K562 (cell line): ENCODE results near the gene CLCN1. TPM values are rescaled to one million over a fixed set of nuclear protein-coding genes. Genes with fewer than 3 reads are reported as not detected.

Source experiments
- ATAC-seq: fragments of 200-7000 bp; cut with Tn5 transposase; 3 replicates; pipeline ENCODE4 v1.9.1; 2020; ENCODE audit warnings: moderate library complexity
- BruUV-seq: library from RNA; stranded (reverse); fragments of 400-500 nt; replicated peaks from 2 replicates; lab custom pipeline; 2021; lab: Mats Ljungman, UMichigan
- CTCF ChIA-PET: fragments of 300-600 bp; formaldehyde crosslinking; extraction: SDS; loops from one replicate; lab custom pipeline; 2021; ENCODE audit warnings: low intra/inter-chr PET ratio; lab: Yijun Ruan, JAX
- POLR2A ChIA-PET: fragments of 300-600, 350-650 bp; sonication (Branson Sonifier 250); formaldehyde crosslinking; extraction: SDS; loops from one replicate; lab custom pipeline; 2021; ENCODE audit warnings: antibody characterized with exemption, inconsistent platforms; lab: Yijun Ruan, JAX
- DNase-seq, 4 experiments: peaks; one replicate each; pipeline versions ENCODE4 v3.0.0 to v3.0.0-alpha.2; 2011 to 2018; ENCODE audit warnings: low spot score in 3 of 4, mixed read lengths in 3 of 4; ENCODE audit errors: extremely low read depth in 1 of 4
- FAIRE-seq: peaks from 2 replicates; lab custom pipeline; 2011; peaks lifted over from hg19 to GRCh38; lab: Jason Lieb, UNC
- H2AFZ ChIP-seq: 2 replicates; pipeline ENCODE4 v1.6.0; 2011; ENCODE audit warnings: low read depth, low read length, control low read depth, inconsistent platforms
- H3K27ac ChIP-seq: fragments of 200-600 bp; 3 replicates; pipeline ENCODE4 v1.8.0; 2011; ENCODE audit warnings: low read depth, mild to moderate bottlenecking, control low read depth, inconsistent platforms, low read length, moderate library complexity, mixed read lengths; ENCODE audit errors: extremely low read depth
- H3K27me3 ChIP-seq, 2 experiments: fragments of 300-600 bp in 1 of 2; 2 replicates in 1 of 2; 3 replicates in 1 of 2; pipeline versions ENCODE4 v1.6.0 to v1.8.0; 2011; ENCODE audit warnings: inconsistent platforms in 2 of 2, low read length in 2 of 2, mild to moderate bottlenecking in 1 of 2, mixed read lengths in 1 of 2, moderate library complexity in 1 of 2; ENCODE audit not compliant: control insufficient read depth in 2 of 2, insufficient read depth in 2 of 2
- H3K36me3 ChIP-seq: fragments of 300-600 bp; 3 replicates; pipeline ENCODE4 v1.8.0; 2011; ENCODE audit warnings: mild to moderate bottlenecking, low read length, inconsistent platforms; ENCODE audit not compliant: control insufficient read depth, insufficient read depth
- H3K4me1 ChIP-seq, 2 experiments: fragments of 200-600 bp in 1 of 2; replicated peaks in 1 of 2; 2 replicates in 1 of 2; 3 replicates in 1 of 2; pipeline versions ENCODE4 v1.5.1 to v1.8.0; 2011; ENCODE audit warnings: inconsistent platforms in 2 of 2, low read length in 2 of 2, mild to moderate bottlenecking in 1 of 2, mixed read lengths in 1 of 2, moderate library complexity in 1 of 2; ENCODE audit not compliant: control insufficient read depth in 2 of 2, insufficient read depth in 2 of 2
- H3K4me2 ChIP-seq: 2 replicates; pipeline ENCODE4 v1.6.1; 2011; ENCODE audit warnings: low read length, control low read depth, inconsistent platforms, mixed read lengths; ENCODE audit not compliant: insufficient read depth
- H3K4me3 ChIP-seq: fragments of 200-600 bp; sonication (generic), shearing (Covaris generic); 2 replicates; pipeline ENCODE4 v1.5.1; 2016; ENCODE audit warnings: control low read depth, inconsistent platforms
- H3K79me2 ChIP-seq: fragments of 200-600 bp; 3 replicates; pipeline ENCODE4 v1.8.0; 2011; ENCODE audit warnings: low read length, inconsistent platforms; ENCODE audit not compliant: control insufficient read depth, insufficient read depth
- H3K9ac ChIP-seq, 2 experiments: 2 replicates each; pipeline versions ENCODE4 v1.6.0 to v1.6.1; 2011; ENCODE audit warnings: low read depth in 2 of 2, low read length in 2 of 2, control low read depth in 1 of 2, inconsistent platforms in 1 of 2, mild to moderate bottlenecking in 1 of 2, mixed read lengths in 1 of 2; ENCODE audit not compliant: insufficient read depth in 1 of 2
- H3K9me1 ChIP-seq: one replicate; pipeline ENCODE4 v1.6.0; 2011; ENCODE audit warnings: inconsistent platforms, mild to moderate bottlenecking, low read length, moderate library complexity; ENCODE audit not compliant: control insufficient read depth, insufficient read depth
- H3K9me3 ChIP-seq: replicated peaks from 2 replicates; pipeline ENCODE4 v1.5.1; 2011; ENCODE audit warnings: low read depth, low read length, inconsistent platforms; ENCODE audit not compliant: control insufficient read depth, insufficient read depth
- H4K20me1 ChIP-seq: replicated peaks from 2 replicates; pipeline ENCODE4 v1.6.1; 2011; ENCODE audit warnings: low read length, inconsistent platforms, mixed read lengths; ENCODE audit not compliant: control insufficient read depth, insufficient read depth
- ARHGAP35 ChIP-seq: fragments of 450-650 bp; IDR thresholded peaks from 2 replicates; pipeline ENCODE4 v1.6.1; 2018; ENCODE audit not compliant: partially characterized antibody
- ARID2 ChIP-seq: fragments of 450-650 bp; IDR thresholded peaks from 2 replicates; pipeline ENCODE4 v1.6.1; 2017; ENCODE audit warnings: antibody characterized with exemption, mild to moderate bottlenecking
- CHD1 ChIP-seq: fragments of 200-600 bp; sonication (generic); IDR thresholded peaks from one replicate; pipeline ENCODE4 v1.6.1; 2012; ENCODE audit warnings: mild to moderate bottlenecking, moderate library complexity, low read length, inconsistent platforms
- HDGF ChIP-seq: fragments of 450-650 bp; IDR thresholded peaks from 2 replicates; pipeline ENCODE4 v1.6.1; 2016
- HMGN3 ChIP-seq: IDR thresholded peaks from 2 replicates; pipeline ENCODE4 v1.6.1; 2011; ENCODE audit warnings: borderline replicate concordance, low read depth, mild to moderate bottlenecking, mixed read lengths, low read length; ENCODE audit not compliant: insufficient read length; ENCODE audit errors: extremely low read depth
- KLF1 ChIP-seq: fragments of 450-650 bp; IDR thresholded peaks from 2 replicates; pipeline ENCODE4 v1.6.1; 2016; ENCODE audit warnings: missing genetic modification characterization, missing compliant biosample characterization
- LARP7 ChIP-seq: fragments of 450-650 bp; IDR thresholded peaks from 2 replicates; pipeline ENCODE4 v1.6.1; 2016
- POLR2A ChIP-seq: fragments of 450-650 bp; conservative IDR thresholded peaks from 2 replicates; pipeline ENCODE4 v1.6.1; 2016
- POLR2B ChIP-seq: fragments of 450-650 bp; IDR thresholded peaks from 2 replicates; pipeline ENCODE4 v1.6.1; 2018; ENCODE audit warnings: low read depth; ENCODE audit not compliant: partially characterized antibody
- PTRF ChIP-seq: fragments of 450-650 bp; IDR thresholded peaks from 2 replicates; pipeline ENCODE4 v1.6.1; 2016; ENCODE audit warnings: mild to moderate bottlenecking, missing genetic modification characterization, missing compliant biosample characterization
- RBM22 ChIP-seq: fragments of 200-400 bp; formaldehyde crosslinking; IDR thresholded peaks from 2 replicates; pipeline ENCODE4 v1.6.1; 2018; ENCODE audit warnings: low read length, low read depth; ENCODE audit not compliant: poor library complexity, severe bottlenecking
- SP1 ChIP-seq: sonication (generic); formaldehyde crosslinking; IDR thresholded peaks from 2 replicates; pipeline ENCODE4 v1.8.1; 2022; ENCODE audit warnings: mild to moderate bottlenecking, missing genetic modification reagents
- ZNF384 ChIP-seq: IDR thresholded peaks from 2 replicates; pipeline ENCODE4 v1.6.1; 2012; ENCODE audit warnings: low read depth, low read length, improper control_type of control experiment
- ZNF79 ChIP-seq: fragments of 250-450 bp; sonication (Bioruptor Pico); IDR thresholded peaks from 2 replicates; pipeline ENCODE4 v1.4.0; 2020; ENCODE audit warnings: low read depth, mild to moderate bottlenecking, moderate library complexity
- WGBS: fragments of 100-300 bp; shearing (Covaris generic); methylation state at CpG from one replicate; pipeline ENCODE4 v1.1.6; 2016; ENCODE audit warnings: low coverage, mixed read lengths; ENCODE audit not compliant: insufficient coverage; ENCODE audit errors: missing lambda C conversion rate; 5-methylcytosine and 5-hydroxymethylcytosine counted together
- in situ Hi-C: fragments of 300-500 bp; cut with MboI; formaldehyde crosslinking; loops from 4 replicates; pipeline ENCODE4 v1.15.0; 2018; ENCODE audit warnings: inconsistent platforms, mixed read lengths
- intact Hi-C: fragments of 100-400 bp; cut with micrococcal nuclease; formaldehyde crosslinking; loops from 2 replicates; pipeline ENCODE4 v1.14.2; 2022
- polyA plus RNA-seq, 8 experiments: library from polyadenylated mRNA; depleted of rRNA in 4 of 8; stranded (reverse) in 5 of 8; unstranded in 3 of 8; fragments of >200 nt; fragmentation: Nextera tagmentation in 2 of 8; fragmentation: Illumina TruSeq in 1 of 8; extraction: Ambion mirVana in 2 of 8; extraction: Trizol in 1 of 8; gene quantifications; 2 replicates each; pipeline versions ENCODE4 v1.2.1 to v1.2.3, GENCODE V29; 2011 to 2014; ENCODE audit warnings: inconsistent platforms in 1 of 8, missing spikeins in 1 of 8
- total RNA-seq, 7 experiments: library from RNA; depleted of rRNA in 6 of 7; stranded (reverse); fragments of >200 nt in 6 of 7; fragmentation: Illumina TruSeq in 2 of 7; extraction: Trizol in 2 of 7; gene quantifications; 2 replicates each; pipeline versions ENCODE4 v1.2.1 to v1.2.3, GENCODE V29; 2011 to 2021; ENCODE audit warnings: low replicate concordance in 1 of 7
- TF ChIP-seq, protein P1 (sequence below): fragments of 450-650 bp; IDR thresholded peaks from 2 replicates; pipeline ENCODE4 v1.6.1; 2016; ENCODE audit warnings: borderline replicate concordance
- TF ChIP-seq, protein P2 (sequence below): fragments of 450-650 bp; formaldehyde crosslinking; IDR thresholded peaks from 2 replicates; pipeline ENCODE4 v1.4.0; 2022; ENCODE audit warnings: missing genetic modification characterization

The CLCN1 gene
- total and polyA plus RNA-seq, 9 of the 15 experiments (the other 6 are each of a cell fraction or from before 2014, with no cell fraction given) = 0.01 to 0.11 (median 0.04) TPM; not detected in 4

DNA sequence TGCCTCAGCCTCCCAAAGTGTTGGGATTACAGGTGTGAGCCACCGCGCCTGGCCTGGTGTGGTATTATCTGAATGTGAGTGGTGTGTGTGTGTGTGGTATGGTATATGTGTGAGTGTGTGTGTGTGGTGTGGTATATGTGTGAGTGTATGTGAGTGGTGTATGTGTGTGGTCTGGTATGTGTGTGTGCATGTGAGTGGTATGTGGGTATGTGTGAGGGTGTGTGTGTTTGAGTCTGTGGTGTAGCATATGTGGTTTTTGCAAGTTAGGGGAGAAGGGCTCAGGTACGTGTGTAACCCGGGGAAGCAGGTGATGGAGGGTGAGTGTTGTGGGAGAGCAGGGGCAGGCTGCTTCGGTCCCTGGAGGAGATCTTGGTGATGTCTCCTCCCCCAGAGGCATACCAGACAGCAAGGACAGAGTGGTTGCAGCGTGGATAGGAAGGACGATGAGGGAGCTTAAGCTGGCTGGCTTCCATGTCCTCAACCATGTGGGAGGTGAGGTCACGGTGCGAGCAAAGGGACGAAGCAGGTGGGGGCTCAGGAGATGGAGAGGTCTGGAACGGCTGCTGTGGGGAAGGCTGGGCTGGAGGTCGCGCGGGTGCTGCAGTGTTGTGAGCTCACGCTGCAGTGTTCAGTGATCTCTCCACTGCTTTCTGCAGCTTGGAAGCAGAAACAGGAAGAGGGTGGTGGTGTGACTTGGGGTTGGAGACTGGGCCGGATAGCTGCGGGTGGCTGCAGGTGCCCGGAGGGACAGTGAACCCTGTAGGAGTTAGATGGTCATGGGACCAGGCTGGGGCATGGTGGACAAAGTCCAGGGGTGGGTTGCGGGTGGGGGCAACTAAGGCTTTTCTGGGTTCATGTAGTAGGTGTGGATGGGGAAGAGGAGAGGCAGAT lies 70.2 kb downstream of the CLCN1 start:
- intact Hi-C loops = no loop called here
- no peak overlapping the region for H3K27ac ChIP-seq
- in situ Hi-C loops = no loop called here
- peaks cover 12% of the 10 kb centered on the region for H3K79me2 ChIP-seq
- H3K4me3 ChIP-seq = no peak overlapping the region
- peaks cover 13% of the 10 kb centered on the region for H4K20me1 ChIP-seq
- H3K9me3 ChIP-seq = no peaks in the 10 kb centered on the region
- CTCF ChIA-PET = no interaction called here
- H3K9me1 ChIP-seq = peaks cover 18% of the 10 kb centered on the region
- peak in 1 of 4 experiments; percentile 29 for DNase-seq
- POLR2A ChIA-PET = interaction anchor here (0.6 to 0.8 kb wide), 2 partner anchors 10 to 11 kb away, joined by 3 read pairs; no protein-coding TSS in a partner anchor
- H3K4me2 ChIP-seq = no peak overlapping the region
- peaks cover 76% of the 10 kb centered on the region; the same call in 2 of the 3 replicates for H3K36me3 ChIP-seq
- WGBS = 73% methylated on average over 17 of the region's 19 CpGs
- H3K4me1 ChIP-seq = peaks cover 16 to 41% of the 10 kb centered on the region in 2 experiments; a peak in 4 of 5 replicates
- no peak for ATAC-seq
- H3K9ac ChIP-seq = peak overlapping the region in 1 of 2 experiments; percentile 69; a peak in 2 of 4 replicates
- no peak overlapping the region for H2AFZ ChIP-seq
- H3K27me3 ChIP-seq = no peaks in the 10 kb centered on the region
- no TSS peak for BruUV-seq
- FAIRE-seq = peak; percentile 49
- TF ChIP-seq ZNF384 (no peak), HMGN3 (no peak), CHD1 (no peak), LARP7 (peak; percentile 87; the same call in 1 of the 2 replicates), ZNF79 (CRISPR knock-in tag) (no peak), PTRF (no peak), HDGF (peak; percentile 95), ARID2 (peak; percentile 41; the same call in 1 of the 2 replicates), POLR2B (peak; percentile 93), ARHGAP35 (peak; percentile 70), RBM22 (peak; percentile 38), POLR2A (peak; percentile 78), SP1 (CRISPR knock-in tag) (no peak), KLF1 (tag) (no peak)
- TF ChIP-seq, protein P1, sequence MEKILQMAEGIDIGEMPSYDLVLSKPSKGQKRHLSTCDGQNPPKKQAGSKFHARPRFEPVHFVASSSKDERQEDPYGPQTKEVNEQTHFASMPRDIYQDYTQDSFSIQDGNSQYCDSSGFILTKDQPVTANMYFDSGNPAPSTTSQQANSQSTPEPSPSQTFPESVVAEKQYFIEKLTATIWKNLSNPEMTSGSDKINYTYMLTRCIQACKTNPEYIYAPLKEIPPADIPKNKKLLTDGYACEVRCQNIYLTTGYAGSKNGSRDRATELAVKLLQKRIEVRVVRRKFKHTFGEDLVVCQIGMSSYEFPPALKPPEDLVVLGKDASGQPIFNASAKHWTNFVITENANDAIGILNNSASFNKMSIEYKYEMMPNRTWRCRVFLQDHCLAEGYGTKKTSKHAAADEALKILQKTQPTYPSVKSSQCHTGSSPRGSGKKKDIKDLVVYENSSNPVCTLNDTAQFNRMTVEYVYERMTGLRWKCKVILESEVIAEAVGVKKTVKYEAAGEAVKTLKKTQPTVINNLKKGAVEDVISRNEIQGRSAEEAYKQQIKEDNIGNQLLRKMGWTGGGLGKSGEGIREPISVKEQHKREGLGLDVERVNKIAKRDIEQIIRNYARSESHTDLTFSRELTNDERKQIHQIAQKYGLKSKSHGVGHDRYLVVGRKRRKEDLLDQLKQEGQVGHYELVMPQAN = 0 out of 2 replicates have a peak, but pooled peaks have one; percentile 32
- TF ChIP-seq, protein P2, sequence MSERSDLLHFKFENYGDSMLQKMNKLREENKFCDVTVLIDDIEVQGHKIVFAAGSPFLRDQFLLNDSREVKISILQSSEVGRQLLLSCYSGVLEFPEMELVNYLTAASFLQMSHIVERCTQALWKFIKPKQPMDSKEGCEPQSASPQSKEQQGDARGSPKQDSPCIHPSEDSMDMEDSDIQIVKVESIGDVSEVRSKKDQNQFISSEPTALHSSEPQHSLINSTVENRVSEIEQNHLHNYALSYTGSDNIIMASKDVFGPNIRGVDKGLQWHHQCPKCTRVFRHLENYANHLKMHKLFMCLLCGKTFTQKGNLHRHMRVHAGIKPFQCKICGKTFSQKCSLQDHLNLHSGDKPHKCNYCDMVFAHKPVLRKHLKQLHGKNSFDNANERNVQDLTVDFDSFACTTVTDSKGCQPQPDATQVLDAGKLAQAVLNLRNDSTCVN (CRISPR knock-in tag) = peak; percentile 99; the same call in 1 of the 2 replicates
